GM23248 (cell line): ENCODE data around the gene ZSWIM3. TPM values are rescaled to one million over a fixed set of nuclear protein-coding genes. Genes with fewer than 3 reads are reported as not detected.

ENCODE experiments used
- DNase-seq: peaks from one replicate; pipeline ENCODE4 v3.0.0-alpha.2; 2015
- H2AFZ ChIP-seq: fragments of 200-600 bp; sonication (generic); 2 replicates; pipeline ENCODE4 v1.6.1; 2016; ENCODE audit warnings: antibody characterized with exemption
- H3F3A ChIP-seq: fragments of 200-600 bp; sonication (generic); 2 replicates; pipeline ENCODE4 v1.6.1; 2016; ENCODE audit warnings: mild to moderate bottlenecking, antibody characterized with exemption, mixed run types; ENCODE audit not compliant: insufficient read depth
- H3K27ac ChIP-seq: fragments of 200-600 bp; sonication (generic); 2 replicates; pipeline ENCODE4 v1.5.1; 2016; ENCODE audit warnings: mild to moderate bottlenecking
- H3K27me3 ChIP-seq: fragments of 200-600 bp; sonication (generic); replicated peaks from 2 replicates; pipeline ENCODE4 v1.6.1; 2016; ENCODE audit warnings: mild to moderate bottlenecking; ENCODE audit not compliant: insufficient read depth
- H3K36me3 ChIP-seq: fragments of 200-600 bp; sonication (generic); 2 replicates; pipeline ENCODE4 v1.6.1; 2016; ENCODE audit warnings: low read depth, mild to moderate bottlenecking
- H3K4me1 ChIP-seq: fragments of 200-600 bp; sonication (generic); 2 replicates; pipeline ENCODE4 v1.6.1; 2016; ENCODE audit warnings: mild to moderate bottlenecking; ENCODE audit not compliant: insufficient read depth
- H3K4me2 ChIP-seq: fragments of 200-600 bp; sonication (generic); one replicate; pipeline ENCODE4 v1.6.1; 2016; ENCODE audit warnings: mild to moderate bottlenecking; ENCODE audit not compliant: unreplicated experiment
- H3K4me3 ChIP-seq: fragments of 200-600 bp; sonication (generic); 2 replicates; pipeline ENCODE4 v1.5.1; 2016; ENCODE audit warnings: mild to moderate bottlenecking
- H3K79me2 ChIP-seq: fragments of 200-600 bp; sonication (generic); 2 replicates; pipeline ENCODE4 v1.6.1; 2016; ENCODE audit warnings: mild to moderate bottlenecking; ENCODE audit not compliant: insufficient read depth
- H3K9ac ChIP-seq: fragments of 200-600 bp; sonication (generic); 2 replicates; pipeline ENCODE4 v1.6.1; 2016; ENCODE audit warnings: mild to moderate bottlenecking
- H3K9me2 ChIP-seq: fragments of 200-600 bp; sonication (generic); 2 replicates; pipeline ENCODE4 v1.6.1; 2016; ENCODE audit warnings: mixed run types, mild to moderate bottlenecking, moderate library complexity; ENCODE audit not compliant: insufficient read depth
- H3K9me3 ChIP-seq: fragments of 200-600 bp; sonication (generic); one replicate; pipeline ENCODE4 v1.6.1; 2017; ENCODE audit warnings: low read depth
- H4K20me1 ChIP-seq: fragments of 200-600 bp; sonication (generic); 2 replicates; pipeline ENCODE4 v1.6.0; 2016; ENCODE audit not compliant: insufficient read depth
- EZH2 ChIP-seq: fragments of 200-600 bp; sonication (generic); IDR thresholded peaks from 2 replicates; pipeline ENCODE4 v1.6.1; 2018; ENCODE audit warnings: antibody characterized with exemption, mild to moderate bottlenecking; ENCODE audit not compliant: insufficient read depth, poor library complexity, severe bottlenecking
- EZH2phosphoT487 ChIP-seq: fragments of 200-600 bp; sonication (generic); IDR thresholded peaks from 2 replicates; pipeline ENCODE4 v1.6.1; 2018; ENCODE audit warnings: antibody characterized with exemption, moderate library complexity, mild to moderate bottlenecking, low read depth; ENCODE audit not compliant: insufficient read depth
- WGBS, 2 experiments: methylation state at CpG; one replicate each; pipeline ENCODE4 v1.1.6; 2015 to 2017; ENCODE audit warnings: low lambda C conversion rate in 2 of 2, low coverage in 1 of 2; ENCODE audit errors: missing lambda C conversion rate in 2 of 2; 5-methylcytosine and 5-hydroxymethylcytosine counted together
- in situ Hi-C: fragments of 300-500 bp; cut with MboI; formaldehyde crosslinking; loops from 2 replicates; pipeline ENCODE4 v1.15.0; 2020
- polyA plus RNA-seq: library from polyadenylated mRNA; unstranded; fragments of >200 nt; fragmentation: Nextera tagmentation; extraction: Ambion mirVana; gene quantifications from 2 replicates; pipeline ENCODE4 v1.2.1, GENCODE V29; 2016
- total RNA-seq: library from RNA; depleted of rRNA; stranded (reverse); fragments of >200 nt; shearing (Covaris generic); gene quantifications from 2 replicates; pipeline ENCODE4 v1.2.3, GENCODE V29; 2014

The ZSWIM3 gene
- total and polyA plus RNA-seq, 2 experiments from 2014 or later = 1.9 to 4.3 TPM

DNA sequence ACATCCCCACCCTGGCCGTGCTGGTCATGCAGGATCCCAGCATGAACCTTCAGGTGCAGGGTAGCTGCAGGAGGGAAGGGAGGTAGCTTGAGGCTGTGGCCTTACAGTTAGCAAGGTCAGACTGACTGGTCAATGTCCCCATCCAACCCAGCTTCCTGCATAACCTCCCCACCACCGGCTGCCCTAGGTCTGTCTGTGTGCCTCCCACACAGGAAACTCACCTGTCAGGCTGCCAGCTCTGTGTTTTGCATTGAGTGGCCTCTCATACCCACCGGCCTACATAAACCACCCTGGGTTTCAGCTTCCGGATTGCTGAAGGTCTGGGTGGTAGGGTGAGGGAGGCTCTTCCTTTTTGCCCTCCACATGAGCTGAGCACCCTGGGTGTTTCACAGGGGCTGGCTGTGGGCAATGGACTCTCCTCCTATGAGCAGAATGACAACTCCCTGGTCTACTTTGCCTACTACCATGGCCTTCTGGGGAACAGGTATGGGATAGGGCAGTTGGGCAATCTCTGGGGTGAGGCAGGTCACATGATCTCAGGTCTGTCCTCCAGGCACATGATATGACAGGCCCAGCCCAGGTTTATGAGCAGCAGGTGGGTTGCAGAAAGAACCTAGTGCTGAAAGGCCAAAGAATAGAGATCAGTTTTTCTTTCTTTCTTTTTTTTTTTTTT lies 35.5 kb downstream of the ZSWIM3 start:
- Histone ChIP-seq H3K9me2 (no peaks in the 10 kb centered on the region), H3K4me2 (no peak overlapping the region), H3K27me3 (no peaks in the 10 kb centered on the region), H3K27ac (no peak overlapping the region), H4K20me1 (no peaks in the 10 kb centered on the region), H3K4me1 (no peaks in the 10 kb centered on the region; the same call in 1 of the 2 replicates), H3K36me3 (peaks cover 14% of the 10 kb centered on the region; the same call in 1 of the 2 replicates), H3K79me2 (peaks cover 23% of the 10 kb centered on the region; the same call in 1 of the 2 replicates), H3F3A (no peaks in the 10 kb centered on the region), H2AFZ (no peak overlapping the region), H3K9me3 (no peaks in the 10 kb centered on the region), H3K4me3 (no peak overlapping the region), H3K9ac (peak overlapping the region; percentile 85; the same call in 1 of the 2 replicates)
- in situ Hi-C loops = no loop called here
- TF ChIP-seq EZH2phosphoT487 (no peak), EZH2 (no peak)
- WGBS, 2 experiments = 63 to 69% methylated on average over 4 of the region's 4 CpGs
- no peak for DNase-seq

GRCh38 chr20:45893831-45894230 lies 36.4 kb downstream of the ZSWIM3 start:
- Histone ChIP-seq H3K9me2 (no peaks in the 10 kb centered on the region), H3K27ac (no peak overlapping the region), H3K9me3 (no peaks in the 10 kb centered on the region), H3K36me3 (peaks cover 14% of the 10 kb centered on the region; the same call in 1 of the 2 replicates), H3K4me2 (no peak overlapping the region), H3K4me1 (no peaks in the 10 kb centered on the region; the same call in 1 of the 2 replicates), H3F3A (no peaks in the 10 kb centered on the region), H3K9ac (no peak overlapping the region), H3K4me3 (no peak overlapping the region), H4K20me1 (no peaks in the 10 kb centered on the region), H3K79me2 (peaks cover 23% of the 10 kb centered on the region; the same call in 1 of the 2 replicates), H2AFZ (no peak overlapping the region), H3K27me3 (no peaks in the 10 kb centered on the region)
- no peak for TF ChIP-seq EZH2phosphoT487
- no peak for TF ChIP-seq EZH2
- in situ Hi-C loops = no loop called here
- DNase-seq = no peak
- 97 to 98% methylated on average over 4 of the region's 4 CpGs for WGBS, 2 experiments

DNA sequence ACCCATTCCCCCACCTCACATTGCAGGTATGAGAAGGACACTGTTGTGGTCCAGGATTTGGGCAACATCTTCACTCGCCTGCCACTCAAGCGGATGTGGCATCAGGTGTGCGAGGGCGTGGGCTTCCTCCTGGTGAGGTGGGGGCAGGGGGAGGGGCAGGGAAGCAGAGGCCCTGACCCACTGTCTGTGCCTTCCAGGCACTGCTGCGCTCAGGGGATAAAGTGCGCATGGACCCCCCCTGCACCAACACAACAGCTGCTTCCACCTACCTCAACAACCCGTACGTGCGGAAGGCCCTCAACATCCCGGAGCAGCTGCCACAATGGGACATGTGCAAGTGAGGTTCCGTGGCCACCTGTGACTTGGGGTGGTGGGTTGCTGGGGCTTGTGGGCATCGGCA lies 37.4 kb downstream of the ZSWIM3 start:
- H3K4me2 ChIP-seq = no peak overlapping the region
- no peak overlapping the region for H3K4me3 ChIP-seq
- no peaks in the 10 kb centered on the region for H4K20me1 ChIP-seq
- TF ChIP-seq EZH2 (no peak), EZH2phosphoT487 (no peak)
- in situ Hi-C loops = no loop called here
- 81 to 84% methylated on average over 12 of the region's 12 CpGs for WGBS, 2 experiments
- no peaks in the 10 kb centered on the region; the same call in 1 of the 2 replicates for H3K4me1 ChIP-seq
- no peaks in the 10 kb centered on the region for H3K9me3 ChIP-seq
- no peak for DNase-seq
- no peak overlapping the region for H3K27ac ChIP-seq
- no peak overlapping the region for H3K9ac ChIP-seq
- H3K9me2 ChIP-seq = no peaks in the 10 kb centered on the region
- H3K79me2 ChIP-seq = peaks cover 23% of the 10 kb centered on the region; the same call in 1 of the 2 replicates
- no peak overlapping the region for H2AFZ ChIP-seq
- peaks cover 14% of the 10 kb centered on the region; the same call in 1 of the 2 replicates for H3K36me3 ChIP-seq
- H3K27me3 ChIP-seq = no peaks in the 10 kb centered on the region
- no peaks in the 10 kb centered on the region for H3F3A ChIP-seq

DNA sequence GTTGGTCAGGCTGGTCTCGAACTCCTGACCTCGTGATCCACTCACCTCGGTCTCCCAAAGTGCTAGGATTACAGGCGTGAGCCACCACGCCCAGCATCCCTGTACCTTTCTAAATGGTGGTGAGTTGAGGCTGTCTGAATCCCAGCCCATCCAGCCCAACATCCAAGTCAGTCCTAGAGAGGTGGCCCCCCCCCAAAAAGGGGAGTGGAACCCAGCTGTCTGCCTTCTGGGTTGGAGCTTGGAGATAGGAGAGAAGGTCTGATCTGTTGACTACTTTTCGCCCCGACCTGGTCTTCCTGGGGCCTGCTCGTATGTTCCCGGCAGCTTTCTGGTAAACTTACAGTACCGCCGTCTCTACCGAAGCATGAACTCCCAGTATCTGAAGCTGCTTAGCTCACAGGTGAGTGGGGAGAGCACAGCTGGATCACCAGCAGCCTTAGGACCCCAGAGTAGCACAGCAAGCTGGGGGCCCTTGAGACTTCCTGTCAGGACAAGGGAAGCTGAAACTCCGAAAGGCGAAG lies 39.3 kb downstream of the ZSWIM3 start:
- no peak overlapping the region for H3K4me3 ChIP-seq
- H2AFZ ChIP-seq = no peak overlapping the region
- H3K9ac ChIP-seq = no peak overlapping the region
- TF ChIP-seq EZH2 = no peak
- no peak for TF ChIP-seq EZH2phosphoT487
- peaks cover 14% of the 10 kb centered on the region; the same call in 1 of the 2 replicates for H3K36me3 ChIP-seq
- WGBS, 2 experiments = 90 to 97% methylated on average over 12 to 14 of the region's 14 CpGs
- no peaks in the 10 kb centered on the region for H3K9me3 ChIP-seq
- H3K79me2 ChIP-seq = peaks cover 19% of the 10 kb centered on the region; the same call in 1 of the 2 replicates
- no peaks in the 10 kb centered on the region for H3K27me3 ChIP-seq
- no peak for DNase-seq
- no peak overlapping the region for H3K4me2 ChIP-seq
- in situ Hi-C loops = no loop called here
- no peak overlapping the region for H3K27ac ChIP-seq
- H3K4me1 ChIP-seq = no peaks in the 10 kb centered on the region; the same call in 1 of the 2 replicates
- no peaks in the 10 kb centered on the region for H4K20me1 ChIP-seq
- H3F3A ChIP-seq = no peaks in the 10 kb centered on the region
- no peaks in the 10 kb centered on the region for H3K9me2 ChIP-seq
